Astrocyte of the hippocampus (primary cell): ENCODE data around the gene ZC3H12A.

ENCODE experiments used
- DNase-seq: peaks from one replicate; pipeline ENCODE4 v3.0.0; 2011; ENCODE audit warnings: low read depth, low spot score

The ZC3H12A gene

DNA sequence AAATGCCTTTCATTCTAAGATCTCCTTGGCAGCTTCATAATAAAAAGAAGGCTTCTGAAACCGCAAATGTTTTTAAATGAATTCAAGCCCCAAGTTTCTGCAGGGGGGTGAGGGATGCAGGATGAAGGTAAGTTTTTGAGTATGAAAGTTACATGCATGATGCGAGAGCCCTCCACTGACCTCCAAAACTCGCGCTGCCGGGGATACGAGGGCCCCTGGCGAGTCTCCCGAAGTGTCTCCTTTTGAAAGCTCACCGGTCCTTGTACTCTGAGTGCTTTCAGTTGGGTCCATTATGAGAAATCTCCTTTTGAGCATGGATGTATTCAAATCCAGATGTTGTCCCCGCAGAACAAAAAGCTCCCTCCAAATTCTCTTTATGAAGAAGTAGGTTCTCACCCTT, 18.9 kb upstream of the ZC3H12A start:
- DNase-seq = no peak

DNA sequence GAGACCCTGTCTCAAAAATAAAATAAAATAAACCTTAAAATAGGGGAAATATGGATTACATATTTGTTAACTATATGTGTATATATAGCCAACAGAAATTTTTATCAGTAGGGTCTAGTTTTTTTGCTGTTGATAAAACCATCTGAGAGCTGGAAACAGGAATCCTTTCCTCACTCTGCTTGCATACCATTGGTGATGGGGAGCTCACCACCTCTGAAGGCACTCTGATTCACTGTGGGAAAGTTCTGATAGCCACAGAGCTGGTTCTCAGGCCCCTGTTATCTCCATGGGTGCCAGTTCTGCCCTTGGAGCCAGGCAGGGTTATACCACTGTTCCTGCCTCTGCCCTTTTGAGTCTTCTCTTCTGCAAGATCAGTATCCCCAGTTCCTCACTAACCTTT, 17.8 kb upstream of the ZC3H12A start:
- no peak for DNase-seq

DNA sequence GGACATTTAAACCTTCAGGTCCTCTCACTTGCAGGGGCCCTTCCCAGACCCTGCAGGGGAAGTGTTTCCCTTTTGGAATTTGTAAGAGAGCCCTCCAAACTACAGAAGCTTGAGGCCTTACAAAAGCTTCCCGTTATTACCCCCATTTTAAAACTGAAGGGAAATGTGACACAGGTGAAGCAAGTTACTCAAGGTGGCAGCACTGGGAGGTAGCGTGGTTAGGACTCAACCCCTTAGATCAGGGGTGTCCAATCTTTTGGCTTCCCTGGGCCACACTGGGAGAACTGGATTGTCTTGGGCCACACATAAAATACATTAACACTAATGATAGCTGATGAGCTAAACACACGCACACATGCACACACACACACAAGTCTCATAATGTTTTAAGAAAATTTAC, 15.8 kb upstream of the ZC3H12A start:
- no peak for DNase-seq

DNA sequence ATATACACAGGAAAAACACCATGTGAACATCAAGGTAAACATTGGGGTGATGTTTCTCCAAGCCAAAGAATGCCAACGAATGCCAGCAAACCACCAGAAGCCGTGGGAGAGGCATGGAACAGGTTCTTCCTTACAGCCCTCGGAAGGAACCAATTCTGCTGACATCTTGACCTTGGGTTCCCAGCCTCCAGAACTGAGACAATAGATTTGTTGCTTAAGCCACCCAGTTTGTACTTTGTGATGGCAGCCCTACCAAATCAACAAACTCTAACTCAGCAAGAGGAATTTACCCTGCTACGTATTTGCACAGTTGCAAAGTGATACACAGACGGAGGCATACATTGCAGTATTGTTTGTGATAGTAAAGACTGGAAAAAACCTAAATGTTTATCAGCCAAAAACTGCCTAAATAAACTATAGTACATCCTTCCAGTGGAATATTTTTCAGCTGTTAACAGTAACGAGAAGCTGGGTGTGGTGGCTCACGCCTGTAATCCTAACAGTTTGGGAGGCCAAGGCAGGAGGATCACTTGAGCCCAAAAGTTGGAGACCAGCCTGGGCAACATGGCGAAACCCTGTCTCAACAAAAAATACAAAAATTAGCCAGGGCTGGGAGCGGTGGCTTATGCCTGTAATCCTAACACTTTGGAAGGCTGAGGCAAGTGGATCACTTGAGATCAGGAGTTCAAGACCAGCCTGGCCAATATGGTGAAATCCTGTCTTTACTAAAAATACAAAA, 12.5 kb upstream of the ZC3H12A start:
- DNase-seq = no peak

DNA sequence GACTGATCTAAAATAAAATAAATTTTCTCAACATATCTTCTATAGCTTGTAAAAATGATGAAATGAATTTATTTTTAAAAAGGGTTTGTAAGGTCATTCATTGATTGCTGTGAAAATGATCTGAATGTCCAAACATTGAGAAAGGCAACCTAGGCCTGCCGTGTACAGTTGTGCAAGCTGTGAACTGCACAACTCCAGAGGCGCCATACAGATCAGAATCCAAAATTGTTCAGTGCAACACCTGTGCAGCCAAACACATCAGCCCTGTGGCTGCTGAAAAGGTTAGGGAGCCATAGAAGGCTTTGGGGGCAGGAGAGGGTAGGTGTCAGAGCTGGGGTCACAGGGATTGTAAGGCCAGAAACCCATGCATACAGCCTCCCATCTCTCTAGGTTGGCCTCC, 9.9 kb upstream of the ZC3H12A start:
- DNase-seq = no peak

DNA sequence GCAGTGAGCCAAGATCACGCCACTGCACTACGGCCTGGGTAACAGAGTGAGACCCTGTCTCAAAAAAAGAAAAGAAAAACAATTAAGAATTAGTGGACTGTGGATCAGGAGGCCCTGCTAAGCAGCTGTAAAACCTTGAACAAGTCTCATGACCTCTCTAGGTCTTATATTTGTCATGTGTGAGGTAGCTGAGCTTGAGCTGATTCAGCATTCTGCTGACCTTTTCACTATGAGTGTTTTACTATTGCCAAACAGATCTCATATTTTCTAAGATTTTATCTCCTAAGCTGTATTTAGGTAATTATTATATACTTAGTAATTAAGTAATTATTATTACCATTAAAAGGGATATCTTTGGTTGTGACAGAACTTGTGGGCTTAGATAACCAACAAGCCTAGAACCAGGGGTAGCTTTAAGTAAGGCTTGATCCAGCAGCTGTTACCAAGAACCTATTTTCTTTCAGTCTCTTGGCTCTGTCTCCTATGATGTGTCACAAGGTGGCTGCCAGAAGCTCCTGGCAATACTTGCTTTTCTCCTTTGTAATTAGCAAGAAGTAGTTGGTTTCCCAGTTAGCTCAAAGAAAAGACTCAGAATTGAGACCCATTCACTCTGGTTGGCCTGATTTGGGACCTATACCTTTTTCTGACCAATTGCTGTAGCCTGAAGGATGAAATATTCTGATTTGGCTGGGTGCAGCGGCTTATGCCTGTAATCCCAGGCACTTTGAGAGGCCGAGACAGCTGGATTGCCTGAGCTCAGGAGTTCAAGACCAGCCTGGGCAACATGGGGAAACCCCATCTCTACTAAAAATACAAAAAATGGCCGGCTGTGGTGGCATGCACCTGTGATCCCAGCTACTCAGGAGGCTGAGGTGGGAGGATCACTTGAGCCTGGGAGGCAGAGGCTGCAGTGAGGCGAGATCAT, 8.5 kb upstream of the ZC3H12A start:
- DNase-seq = peak; percentile 56

DNA sequence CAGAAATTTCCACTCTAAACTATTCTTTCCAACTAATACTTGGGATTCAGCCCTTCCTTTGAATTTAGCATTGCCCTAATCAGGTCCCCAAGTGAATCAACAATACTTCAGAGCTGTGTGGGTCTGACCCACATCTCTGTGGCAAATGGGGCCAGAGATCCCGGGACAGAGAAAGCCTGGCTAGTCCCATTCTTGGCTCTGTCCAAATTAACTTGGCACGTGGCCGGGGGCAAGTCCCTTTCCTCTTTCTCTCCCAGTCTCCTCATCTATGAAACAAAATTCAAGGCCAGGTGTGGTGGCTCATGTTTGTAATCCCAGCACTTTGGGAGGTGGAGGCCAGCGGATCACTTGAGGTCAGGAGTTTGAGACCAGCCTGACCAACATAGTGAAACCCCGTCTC, 6.3 kb upstream of the ZC3H12A start:
- DNase-seq = no peak

DNA sequence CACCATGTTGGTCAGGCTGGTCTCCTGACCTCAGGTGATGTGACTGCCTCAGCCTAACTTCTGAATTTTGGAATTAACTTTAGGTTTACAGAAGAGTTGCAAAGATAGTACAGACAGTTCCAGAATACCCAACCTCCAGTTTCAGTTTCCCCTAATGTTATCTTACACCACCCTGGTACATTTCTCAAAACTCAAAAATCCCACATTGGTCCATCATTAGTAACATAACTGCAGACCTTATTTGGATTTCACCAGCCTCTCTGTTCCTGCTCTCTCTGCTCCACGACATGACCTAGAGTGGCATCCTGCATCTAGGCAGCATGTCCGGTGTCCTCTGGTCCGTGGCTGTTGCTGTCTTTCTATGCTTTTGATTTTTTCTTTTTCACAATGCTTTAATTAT, 5.0 kb upstream of the ZC3H12A start:
- DNase-seq = no peak

DNA sequence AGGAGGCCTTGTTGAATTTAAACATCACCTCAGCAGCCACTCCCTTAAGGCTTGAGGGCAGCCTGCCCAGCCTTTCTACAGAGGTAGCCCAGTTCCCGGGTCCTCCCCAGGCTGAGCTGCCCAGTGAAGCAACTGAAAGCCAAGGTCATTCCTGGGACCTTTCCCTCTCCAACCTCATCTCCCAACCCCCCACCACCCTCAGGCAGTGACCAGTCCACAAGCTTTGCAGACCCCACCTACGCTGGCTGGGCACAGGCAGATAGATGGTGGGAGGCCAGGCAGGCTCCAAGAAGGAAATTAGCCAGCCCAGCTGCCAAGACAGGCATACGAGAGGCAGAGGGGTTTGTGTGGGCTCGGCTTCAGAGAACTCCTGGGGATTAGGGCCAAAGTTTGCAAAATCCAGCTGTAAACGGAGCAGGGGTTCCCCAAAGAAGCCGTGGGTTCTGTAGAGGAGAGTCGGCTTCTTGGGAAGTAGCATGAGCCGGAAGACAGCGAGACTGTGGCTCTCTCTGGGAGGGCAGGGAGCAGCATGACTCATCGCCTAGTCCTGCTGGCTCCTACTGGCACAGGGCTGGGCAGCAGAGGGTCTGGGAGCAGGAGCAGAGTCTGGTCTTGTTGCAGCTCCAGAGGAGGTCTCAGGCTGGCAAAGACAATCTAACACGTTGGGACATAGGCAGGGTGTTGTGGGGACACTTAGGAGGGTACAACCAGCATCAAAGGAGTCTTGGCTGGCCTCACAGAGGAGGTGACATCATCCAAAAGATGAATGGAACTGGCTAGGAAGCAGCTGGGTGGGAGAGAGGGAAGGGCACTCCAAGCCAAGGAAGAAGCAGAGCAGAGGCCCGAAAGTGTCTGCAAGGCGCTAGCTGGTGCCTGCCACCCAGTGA, 2.8 kb upstream of the ZC3H12A start:
- DNase-seq = peak; percentile 96

DNA sequence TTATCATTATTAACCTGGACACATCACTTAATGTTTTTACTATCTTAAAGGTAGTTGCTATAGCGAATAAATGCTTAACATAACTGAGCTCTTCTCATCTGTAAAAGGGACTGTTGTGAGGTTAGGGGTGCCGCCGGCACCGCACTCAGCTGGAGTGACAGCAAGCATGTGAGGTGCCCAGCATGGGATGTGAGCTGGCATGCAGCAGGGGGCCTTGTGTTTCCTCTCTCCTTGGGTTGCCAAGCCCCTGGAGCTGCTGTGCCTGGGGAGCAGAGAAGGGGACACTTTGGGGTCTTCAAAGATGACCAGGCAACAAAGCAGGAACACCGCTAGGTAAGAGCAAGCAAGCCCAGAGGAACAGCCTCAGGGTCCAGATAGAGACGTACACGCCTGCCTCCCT, 2.1 kb upstream of the ZC3H12A start:
- DNase-seq = peak; percentile 61

DNA sequence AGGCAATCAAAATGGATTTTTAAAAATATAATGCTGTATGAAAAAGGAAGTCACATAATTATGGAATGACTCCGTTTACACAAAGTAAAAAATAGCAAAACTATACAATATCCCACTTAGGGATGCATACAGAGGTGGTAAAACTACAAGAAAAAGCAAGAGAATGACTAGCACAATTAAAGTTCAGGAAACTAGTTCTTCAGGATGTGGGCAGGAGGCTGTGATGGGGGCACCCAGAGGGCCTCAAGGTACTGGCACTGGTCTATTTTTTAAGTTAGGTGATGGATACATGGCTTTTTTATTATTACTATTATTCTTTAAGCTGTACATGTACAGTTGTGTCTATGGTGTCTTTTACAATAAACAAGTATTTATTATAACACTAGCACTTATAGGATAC, 1.4 kb upstream of the ZC3H12A start:
- DNase-seq = no peak

DNA sequence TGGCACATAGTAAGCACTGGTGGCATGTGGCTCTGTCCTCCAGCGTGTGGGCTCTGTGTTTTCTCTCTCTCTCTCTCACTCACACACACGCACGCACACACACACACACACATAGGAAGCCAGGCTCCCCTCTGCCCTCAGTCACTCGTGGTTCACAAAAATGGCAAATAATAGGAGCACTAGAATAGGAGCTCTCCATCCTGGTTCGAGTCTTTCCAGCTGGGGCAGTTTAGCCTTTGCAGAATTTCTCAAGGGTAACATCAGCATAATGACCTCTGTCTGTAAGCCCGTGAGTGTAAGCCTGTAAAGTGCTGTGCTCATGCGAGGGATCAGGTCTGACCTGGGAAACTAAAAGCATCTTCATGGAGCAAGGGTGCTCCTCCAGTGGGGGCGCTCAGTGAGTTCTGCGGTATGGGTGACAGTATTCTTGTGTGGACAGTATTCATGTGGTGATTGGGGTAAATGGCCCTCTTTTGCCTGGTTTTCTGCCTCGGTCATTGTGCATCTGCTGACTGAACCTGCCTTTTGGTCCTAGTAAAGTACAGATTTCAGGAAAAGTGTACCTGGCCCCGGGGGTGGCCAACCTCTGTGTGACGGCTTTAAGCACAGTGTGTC, 842 bp upstream of the ZC3H12A start:
- peak; percentile 41 for DNase-seq

DNA sequence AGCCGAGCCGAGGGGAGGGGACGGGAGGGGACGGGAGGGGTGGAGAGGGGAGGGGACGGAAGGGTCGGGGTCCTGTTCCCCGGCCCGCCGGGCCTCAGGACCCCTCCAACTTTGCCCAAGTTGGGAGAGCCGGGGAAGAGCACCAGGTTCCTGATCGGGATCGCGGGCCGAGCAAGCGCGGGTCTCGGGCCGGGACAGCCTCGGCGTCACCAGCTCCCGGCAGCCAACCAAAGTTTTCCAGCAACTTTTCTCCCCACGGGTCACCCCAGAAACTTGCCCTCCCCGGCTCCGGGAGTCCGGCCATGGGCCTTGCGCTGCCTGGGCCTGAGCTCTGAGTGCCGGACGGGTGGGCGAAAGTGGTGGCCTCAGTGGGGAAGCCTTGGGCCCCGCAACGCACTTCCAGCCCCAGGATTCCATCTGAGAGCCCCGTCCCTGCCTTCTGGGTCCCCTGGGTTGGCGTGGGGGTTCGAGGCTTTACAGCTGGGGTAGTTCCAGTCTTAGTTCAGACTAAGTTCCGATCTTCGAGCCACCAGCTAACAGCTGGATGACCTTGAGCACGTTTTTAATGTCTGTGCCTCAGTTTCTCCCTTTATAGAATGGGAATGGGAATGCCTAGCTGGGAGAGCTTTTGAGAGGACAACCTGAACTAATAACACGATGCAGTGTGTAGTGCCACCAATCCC, 458 bp downstream of the ZC3H12A start:
- DNase-seq = peak; percentile 62

DNA sequence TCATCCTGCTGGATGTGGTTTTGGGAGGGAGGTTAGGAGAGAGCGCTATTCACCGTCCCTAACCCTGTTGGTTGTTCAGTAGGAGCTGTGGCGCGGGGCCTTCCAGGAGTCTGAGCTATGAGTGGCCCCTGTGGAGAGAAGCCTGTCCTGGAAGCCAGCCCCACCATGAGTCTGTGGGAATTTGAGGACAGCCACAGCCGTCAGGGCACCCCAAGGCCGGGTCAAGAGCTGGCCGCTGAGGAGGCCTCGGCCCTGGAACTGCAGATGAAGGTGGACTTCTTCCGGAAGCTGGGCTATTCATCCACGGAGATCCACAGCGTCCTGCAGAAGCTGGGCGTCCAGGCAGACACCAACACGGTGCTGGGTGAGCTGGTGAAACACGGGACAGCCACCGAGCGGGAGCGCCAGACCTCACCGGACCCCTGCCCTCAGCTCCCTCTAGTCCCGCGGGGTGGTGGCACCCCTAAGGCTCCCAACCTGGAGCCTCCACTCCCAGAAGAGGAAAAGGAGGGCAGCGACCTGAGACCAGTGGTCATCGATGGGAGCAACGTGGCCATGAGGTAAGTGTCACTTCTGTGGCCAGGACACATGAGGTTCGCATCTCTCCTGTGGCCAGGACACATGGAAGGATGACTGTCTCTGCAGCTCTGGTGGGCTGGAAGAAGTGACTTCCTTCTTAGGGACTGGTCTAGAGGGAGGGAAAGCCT, 1.2 kb downstream of the ZC3H12A start:
- DNase-seq = no peak

DNA sequence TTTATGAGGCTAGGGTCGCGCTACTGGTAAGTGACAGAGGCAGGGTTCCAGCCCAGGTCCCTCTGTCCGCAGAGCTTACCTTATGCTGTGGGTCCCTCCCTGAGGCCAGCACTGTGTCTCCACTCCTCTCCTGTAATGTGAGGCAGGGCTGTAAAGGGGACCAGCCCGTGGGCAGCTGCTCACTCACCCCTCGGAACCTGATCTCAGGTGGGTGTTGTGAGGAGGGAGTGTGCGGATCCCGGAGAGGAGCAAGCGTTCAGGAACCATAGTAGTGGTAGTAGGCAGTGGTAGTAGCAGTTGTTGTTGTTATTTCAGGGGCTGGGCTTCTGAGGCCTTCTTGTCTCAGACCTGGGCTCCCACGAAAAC, 1.7 kb downstream of the ZC3H12A start:
- DNase-seq = no peak

DNA sequence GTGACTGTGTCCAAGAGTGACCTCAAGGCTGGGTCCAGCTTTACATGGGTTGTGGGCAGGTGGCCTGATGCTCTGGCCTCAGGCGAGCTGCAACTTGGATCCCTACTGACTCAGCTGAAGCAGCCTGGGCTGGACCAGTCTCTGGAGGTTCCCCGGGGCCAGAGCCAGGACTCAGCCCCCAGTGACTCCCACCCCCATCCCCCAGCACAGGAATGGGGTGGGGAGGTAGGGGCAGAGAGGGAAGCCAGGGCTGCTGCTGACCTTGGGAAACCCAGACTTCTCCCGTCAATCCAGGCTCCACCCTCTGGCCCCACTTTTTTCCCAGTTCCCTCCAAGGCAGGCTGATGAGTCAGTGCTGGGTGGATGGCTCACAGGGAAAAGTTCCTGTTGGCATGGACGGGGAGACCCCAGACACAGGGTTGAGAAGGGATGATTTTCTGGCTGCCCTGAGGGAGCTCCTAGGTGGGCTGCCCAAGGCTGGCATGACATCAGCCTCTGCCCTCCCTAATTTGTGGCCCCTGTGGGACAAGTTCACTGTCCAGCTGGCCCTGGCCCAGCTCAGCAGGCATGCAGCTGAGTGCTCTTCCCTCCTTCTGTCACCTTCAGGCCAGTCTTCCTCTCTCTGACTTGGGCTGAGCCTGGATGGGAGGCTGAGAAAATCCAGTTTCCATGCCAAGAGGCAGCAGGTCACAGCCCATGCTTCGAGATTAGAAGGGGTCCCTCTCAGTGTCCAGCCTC, 2.2 kb downstream of the ZC3H12A start:
- DNase-seq = peak; percentile 86

DNA sequence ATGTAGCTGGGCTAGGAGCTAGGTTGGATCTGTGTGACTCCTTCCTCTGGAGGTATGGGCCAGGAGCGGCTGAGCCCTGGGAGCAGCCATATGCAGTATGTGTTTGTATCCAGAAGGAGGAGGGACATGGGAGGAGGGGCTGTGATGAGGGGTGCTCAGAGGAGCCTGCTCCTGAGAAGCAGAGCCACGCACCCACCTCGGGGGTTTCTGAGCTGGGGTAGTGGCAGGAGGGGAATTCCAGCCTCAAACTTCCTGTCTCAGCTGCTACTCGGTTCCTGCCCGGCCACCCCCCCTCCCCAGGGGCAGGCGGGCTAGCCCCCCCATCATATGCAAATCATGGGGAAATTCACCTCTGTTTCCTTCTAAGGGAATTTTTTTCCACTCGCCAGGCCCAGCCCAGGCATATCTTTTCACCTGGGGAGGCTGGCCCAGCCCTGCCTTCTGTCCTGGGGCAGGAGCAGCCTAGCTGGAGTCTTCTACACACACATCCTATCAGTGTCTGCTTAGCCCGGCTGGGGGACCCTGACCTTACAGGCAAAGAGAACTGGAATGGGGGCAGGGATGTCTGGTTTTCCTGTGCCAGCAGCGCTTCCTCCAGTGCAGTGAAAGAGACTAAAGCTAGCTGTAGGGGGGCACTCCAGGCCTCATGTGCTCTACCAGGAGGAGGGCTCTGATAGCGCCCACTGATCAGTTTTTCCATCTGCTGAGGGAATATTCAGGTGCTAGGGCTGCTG, 3.0 kb downstream of the ZC3H12A start:
- peak; percentile 87 for DNase-seq

DNA sequence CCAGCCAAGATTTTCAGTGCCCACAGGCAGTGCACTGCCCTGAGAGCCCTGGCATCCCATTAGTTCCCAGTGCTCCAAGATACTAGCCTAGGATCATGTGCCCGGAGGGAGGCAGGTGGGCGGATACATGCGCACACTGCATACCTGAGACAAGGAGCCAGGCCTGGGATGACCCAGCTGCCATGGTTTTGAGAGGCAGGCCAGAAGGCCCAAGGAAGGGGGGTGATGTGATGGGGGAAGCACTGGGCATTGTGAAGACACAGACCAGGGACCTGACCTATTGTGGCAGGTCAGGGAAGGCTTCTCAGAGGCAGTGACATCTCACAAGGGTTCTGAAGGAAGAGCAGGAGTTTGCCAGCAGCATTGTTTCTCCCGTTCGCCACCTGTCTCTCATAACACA, 3.6 kb downstream of the ZC3H12A start:
- DNase-seq = no peak

DNA sequence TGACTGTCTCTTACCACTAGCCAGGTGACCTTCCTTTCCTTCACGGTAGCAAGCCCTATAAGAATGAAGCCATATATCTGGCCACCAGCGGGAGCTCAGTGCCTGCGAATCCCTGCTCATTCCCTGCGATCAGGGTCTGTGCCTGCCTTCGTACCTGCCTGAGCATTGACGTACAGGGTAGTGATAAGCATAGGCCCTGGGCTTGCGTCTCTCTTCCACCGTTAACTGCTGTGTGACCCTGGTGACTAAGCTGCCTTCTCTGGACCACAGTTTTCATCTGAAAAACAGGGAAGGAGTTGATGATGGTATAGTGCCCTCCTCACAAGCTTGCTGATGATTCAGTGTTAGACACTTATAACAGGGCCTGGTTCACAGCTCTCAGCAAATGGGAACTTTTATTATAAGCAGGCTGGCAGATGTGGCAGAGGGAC, 4.1 kb downstream of the ZC3H12A start:
- DNase-seq = no peak
